VCaP (cell line): Measurements from ENCODE around the gene AARSD1.

Experiments
- H3K27ac ChIP-seq: fragments of 450-650 bp; 2 replicates; pipeline ENCODE4 v1.5.1; 2017
- CTCF ChIP-seq: fragments of 450-650 bp; conservative IDR thresholded peaks from 2 replicates; pipeline ENCODE4 v1.5.1; 2017; ENCODE audit warnings: mild to moderate bottlenecking, moderate library complexity

The AARSD1 gene

GRCh38 chr17:42908872-42909700 lies 55.2 kb downstream of the AARSD1 start:
- no peak for TF ChIP-seq CTCF
- H3K27ac ChIP-seq: no peak overlapping the region

- no peak for TF ChIP-seq CTCF
- H3K27ac ChIP-seq: no peak overlapping the region
Observed at GRCh38 chr17:42906772-42907446, 57.3 kb downstream of the AARSD1 start.

- no peak overlapping the region for H3K27ac ChIP-seq
- TF ChIP-seq CTCF: no peak
Observed at GRCh38 chr17:42904110-42904469, 60.2 kb downstream of the AARSD1 start.

- no peak overlapping the region for H3K27ac ChIP-seq
- TF ChIP-seq CTCF: no peak
Observed at GRCh38 chr17:42901535-42902229, 62.6 kb downstream of the AARSD1 start.
